ENCODE data around the gene SPAG5. TPM values are rescaled to one million over a fixed set of nuclear protein-coding genes. Genes with fewer than 3 reads are reported as not detected.

The SPAG5 gene
- total and polyA plus RNA-seq, 9 of the 15 experiments (the other 6 are each of a cell fraction or from before 2014, with no cell fraction given), result 94.4 to 286 (median 151) TPM

DNA sequence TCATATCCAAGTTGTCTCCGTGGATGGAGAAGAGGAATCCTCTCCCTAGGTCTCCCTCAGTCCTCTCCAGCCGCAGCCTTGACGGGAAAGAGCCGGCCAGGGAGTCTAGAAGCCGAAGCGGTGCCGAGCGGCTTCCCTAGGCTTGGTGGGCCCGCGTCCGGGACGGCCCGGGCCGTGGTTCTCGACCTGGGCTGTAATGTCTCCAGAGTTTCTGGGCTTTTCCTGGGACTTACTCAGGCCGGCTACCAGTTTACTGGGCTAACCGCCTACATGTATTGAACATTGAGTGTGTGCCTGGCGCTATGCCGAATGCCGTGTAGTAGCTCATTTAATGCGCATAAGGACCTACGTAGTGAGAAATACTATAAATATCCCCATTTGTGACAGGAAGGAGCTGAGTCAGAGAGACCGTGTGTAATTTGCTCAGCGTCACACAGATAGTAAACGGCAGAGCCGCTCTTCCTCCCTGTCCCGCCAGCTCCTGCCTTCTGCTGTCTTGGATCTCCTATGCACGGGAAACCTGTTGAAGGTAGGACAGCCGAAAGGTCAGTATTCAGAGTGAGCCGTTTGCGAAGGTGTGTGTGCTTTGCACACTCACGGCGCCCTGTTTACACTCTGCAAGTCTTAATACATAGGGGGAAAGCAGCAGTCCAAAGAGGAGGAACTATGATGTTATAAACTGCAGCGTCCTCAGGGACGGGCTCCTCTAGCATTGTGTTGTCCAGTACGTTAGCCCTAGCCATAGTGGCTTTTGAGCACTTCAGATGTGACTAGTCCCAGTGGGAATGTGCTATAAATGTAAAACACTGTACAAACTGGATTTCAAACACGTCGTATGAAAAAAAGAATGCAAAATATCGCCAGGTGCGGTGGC is 723 bp upstream of the SPAG5 start (continued):
- TF ChIP-seq, protein P1, sequence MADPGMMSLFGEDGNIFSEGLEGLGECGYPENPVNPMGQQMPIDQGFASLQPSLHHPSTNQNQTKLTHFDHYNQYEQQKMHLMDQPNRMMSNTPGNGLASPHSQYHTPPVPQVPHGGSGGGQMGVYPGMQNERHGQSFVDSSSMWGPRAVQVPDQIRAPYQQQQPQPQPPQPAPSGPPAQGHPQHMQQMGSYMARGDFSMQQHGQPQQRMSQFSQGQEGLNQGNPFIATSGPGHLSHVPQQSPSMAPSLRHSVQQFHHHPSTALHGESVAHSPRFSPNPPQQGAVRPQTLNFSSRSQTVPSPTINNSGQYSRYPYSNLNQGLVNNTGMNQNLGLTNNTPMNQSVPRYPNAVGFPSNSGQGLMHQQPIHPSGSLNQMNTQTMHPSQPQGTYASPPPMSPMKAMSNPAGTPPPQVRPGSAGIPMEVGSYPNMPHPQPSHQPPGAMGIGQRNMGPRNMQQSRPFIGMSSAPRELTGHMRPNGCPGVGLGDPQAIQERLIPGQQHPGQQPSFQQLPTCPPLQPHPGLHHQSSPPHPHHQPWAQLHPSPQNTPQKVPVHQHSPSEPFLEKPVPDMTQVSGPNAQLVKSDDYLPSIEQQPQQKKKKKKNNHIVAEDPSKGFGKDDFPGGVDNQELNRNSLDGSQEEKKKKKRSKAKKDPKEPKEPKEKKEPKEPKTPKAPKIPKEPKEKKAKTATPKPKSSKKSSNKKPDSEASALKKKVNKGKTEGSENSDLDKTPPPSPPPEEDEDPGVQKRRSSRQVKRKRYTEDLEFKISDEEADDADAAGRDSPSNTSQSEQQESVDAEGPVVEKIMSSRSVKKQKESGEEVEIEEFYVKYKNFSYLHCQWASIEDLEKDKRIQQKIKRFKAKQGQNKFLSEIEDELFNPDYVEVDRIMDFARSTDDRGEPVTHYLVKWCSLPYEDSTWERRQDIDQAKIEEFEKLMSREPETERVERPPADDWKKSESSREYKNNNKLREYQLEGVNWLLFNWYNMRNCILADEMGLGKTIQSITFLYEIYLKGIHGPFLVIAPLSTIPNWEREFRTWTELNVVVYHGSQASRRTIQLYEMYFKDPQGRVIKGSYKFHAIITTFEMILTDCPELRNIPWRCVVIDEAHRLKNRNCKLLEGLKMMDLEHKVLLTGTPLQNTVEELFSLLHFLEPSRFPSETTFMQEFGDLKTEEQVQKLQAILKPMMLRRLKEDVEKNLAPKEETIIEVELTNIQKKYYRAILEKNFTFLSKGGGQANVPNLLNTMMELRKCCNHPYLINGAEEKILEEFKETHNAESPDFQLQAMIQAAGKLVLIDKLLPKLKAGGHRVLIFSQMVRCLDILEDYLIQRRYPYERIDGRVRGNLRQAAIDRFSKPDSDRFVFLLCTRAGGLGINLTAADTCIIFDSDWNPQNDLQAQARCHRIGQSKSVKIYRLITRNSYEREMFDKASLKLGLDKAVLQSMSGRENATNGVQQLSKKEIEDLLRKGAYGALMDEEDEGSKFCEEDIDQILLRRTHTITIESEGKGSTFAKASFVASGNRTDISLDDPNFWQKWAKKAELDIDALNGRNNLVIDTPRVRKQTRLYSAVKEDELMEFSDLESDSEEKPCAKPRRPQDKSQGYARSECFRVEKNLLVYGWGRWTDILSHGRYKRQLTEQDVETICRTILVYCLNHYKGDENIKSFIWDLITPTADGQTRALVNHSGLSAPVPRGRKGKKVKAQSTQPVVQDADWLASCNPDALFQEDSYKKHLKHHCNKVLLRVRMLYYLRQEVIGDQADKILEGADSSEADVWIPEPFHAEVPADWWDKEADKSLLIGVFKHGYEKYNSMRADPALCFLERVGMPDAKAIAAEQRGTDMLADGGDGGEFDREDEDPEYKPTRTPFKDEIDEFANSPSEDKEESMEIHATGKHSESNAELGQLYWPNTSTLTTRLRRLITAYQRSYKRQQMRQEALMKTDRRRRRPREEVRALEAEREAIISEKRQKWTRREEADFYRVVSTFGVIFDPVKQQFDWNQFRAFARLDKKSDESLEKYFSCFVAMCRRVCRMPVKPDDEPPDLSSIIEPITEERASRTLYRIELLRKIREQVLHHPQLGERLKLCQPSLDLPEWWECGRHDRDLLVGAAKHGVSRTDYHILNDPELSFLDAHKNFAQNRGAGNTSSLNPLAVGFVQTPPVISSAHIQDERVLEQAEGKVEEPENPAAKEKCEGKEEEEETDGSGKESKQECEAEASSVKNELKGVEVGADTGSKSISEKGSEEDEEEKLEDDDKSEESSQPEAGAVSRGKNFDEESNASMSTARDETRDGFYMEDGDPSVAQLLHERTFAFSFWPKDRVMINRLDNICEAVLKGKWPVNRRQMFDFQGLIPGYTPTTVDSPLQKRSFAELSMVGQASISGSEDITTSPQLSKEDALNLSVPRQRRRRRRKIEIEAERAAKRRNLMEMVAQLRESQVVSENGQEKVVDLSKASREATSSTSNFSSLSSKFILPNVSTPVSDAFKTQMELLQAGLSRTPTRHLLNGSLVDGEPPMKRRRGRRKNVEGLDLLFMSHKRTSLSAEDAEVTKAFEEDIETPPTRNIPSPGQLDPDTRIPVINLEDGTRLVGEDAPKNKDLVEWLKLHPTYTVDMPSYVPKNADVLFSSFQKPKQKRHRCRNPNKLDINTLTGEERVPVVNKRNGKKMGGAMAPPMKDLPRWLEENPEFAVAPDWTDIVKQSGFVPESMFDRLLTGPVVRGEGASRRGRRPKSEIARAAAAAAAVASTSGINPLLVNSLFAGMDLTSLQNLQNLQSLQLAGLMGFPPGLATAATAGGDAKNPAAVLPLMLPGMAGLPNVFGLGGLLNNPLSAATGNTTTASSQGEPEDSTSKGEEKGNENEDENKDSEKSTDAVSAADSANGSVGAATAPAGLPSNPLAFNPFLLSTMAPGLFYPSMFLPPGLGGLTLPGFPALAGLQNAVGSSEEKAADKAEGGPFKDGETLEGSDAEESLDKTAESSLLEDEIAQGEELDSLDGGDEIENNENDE (IDR thresholded peaks at IDR 0.05; ENCODE audit: low read depth, low read length), result no peak
- TF ChIP-seq, protein P2, sequence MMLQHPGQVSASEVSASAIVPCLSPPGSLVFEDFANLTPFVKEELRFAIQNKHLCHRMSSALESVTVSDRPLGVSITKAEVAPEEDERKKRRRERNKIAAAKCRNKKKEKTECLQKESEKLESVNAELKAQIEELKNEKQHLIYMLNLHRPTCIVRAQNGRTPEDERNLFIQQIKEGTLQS (IDR thresholded peaks at IDR 0.05), result peak; percentile 65
- TF ChIP-seq, protein P2 (CRISPR knock-in tag; conservative IDR thresholded peaks at IDR 0.05), result peak; percentile 70
- TF ChIP-seq POLR2H (tag; IDR thresholded peaks at IDR 0.05; ENCODE audit: low read depth) (peak; percentile 78), RBM14 (IDR thresholded peaks at IDR 0.05; ENCODE audit: borderline replicate concordance, insufficient read depth, low read depth, low read length) (no peak), MYBL2 (IDR thresholded peaks at IDR 0.05; ENCODE audit: low read depth) (no peak), MYBL2 (CRISPR knock-in tag; IDR thresholded peaks at IDR 0.05; ENCODE audit: borderline replicate concordance) (no peak)
- TF ChIP-seq, protein P3, sequence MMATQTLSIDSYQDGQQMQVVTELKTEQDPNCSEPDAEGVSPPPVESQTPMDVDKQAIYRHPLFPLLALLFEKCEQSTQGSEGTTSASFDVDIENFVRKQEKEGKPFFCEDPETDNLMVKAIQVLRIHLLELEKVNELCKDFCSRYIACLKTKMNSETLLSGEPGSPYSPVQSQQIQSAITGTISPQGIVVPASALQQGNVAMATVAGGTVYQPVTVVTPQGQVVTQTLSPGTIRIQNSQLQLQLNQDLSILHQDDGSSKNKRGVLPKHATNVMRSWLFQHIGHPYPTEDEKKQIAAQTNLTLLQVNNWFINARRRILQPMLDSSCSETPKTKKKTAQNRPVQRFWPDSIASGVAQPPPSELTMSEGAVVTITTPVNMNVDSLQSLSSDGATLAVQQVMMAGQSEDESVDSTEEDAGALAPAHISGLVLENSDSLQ (IDR thresholded peaks at IDR 0.05), result peak; percentile 93

Data from K562 (cell line).